HG02588 (cell line): Measurements from ENCODE around the gene ABT1.

ENCODE experiments used
- ATAC-seq: cut with Tn5 transposase; IDR thresholded peaks from one replicate; pipeline ENCODE4 v1.9.1; 2021; ENCODE audit warnings: mild to moderate bottlenecking, moderate library complexity; ENCODE audit not compliant: unreplicated experiment

ABT1 gene

DNA sequence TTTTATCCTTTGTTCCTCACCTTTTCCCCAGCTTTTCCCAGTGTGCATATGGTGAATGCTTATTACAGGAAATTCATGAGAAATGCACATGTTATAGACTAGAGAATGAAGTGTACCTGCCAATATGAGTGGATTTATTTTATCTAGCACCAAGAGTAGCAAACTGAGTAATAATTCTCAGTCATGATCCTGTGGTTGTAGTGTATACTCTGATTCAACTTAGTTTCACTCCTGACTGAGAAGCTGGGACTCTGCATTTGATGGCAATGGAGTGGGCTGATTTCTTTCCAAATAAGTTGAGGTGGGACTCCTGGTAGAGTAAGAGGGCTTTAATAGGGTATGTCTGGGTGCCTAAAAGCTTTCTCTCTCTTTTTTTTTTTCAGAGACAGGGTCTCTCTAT lies 4.0 kb downstream of the ABT1 start:
- ATAC-seq = no peak

DNA sequence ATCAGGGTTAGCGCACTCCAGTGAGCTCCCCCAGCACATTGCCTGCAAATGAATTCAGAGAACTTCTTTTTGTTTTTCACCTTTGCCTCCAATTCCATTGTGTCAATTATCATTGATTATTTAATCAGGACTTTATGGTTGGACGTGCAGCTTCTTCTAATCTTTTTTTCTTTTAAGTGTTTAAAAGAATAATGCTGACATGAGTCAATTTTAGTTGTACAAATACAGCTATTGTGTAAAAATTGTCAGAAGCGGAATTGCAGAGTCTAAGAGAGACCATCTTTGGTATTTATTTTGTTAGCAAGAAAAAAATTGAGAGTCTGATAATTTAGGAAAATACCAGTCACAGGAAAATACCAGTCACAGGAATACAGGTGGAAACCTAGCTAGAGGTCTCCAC lies 5.5 kb downstream of the ABT1 start:
- ATAC-seq = no peak

DNA sequence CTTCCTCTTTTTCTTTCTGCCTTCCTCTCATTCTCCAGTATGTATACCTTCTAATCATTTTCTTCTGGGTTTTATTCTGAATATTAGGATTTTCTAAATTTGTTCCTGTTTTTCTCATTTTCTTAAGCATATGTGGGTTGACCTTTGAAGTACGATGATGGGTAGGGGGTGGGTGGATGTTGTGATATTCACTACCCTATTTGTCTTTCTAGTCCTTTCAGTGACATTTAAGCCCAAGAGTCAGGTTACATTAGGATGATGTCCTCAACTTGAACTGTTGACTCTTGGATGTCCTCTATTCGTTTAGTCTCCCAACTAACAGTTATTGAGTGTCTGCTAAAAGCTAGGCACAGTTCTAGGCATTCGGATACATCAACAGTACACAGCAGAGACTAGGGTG lies 7.3 kb downstream of the ABT1 start:
- ATAC-seq = no peak

DNA sequence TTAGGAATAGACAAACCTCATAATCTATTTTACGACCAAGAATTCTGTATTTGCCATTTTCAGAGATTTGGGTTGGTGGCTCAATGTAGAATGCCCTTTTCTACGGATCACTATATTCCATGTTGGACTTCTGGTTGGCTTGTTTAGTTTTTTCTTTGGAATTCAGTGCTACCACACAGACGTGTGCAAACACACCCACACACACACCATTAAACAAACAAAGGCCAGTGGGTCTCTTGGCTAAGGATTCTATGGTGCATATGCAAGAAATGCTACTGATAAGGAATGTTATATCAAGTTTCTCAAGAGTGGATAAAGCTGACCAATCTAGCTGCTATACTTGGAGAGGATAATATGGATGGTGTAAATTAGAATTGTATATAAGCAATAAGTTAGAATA lies 8.0 kb downstream of the ABT1 start:
- no peak for ATAC-seq

DNA sequence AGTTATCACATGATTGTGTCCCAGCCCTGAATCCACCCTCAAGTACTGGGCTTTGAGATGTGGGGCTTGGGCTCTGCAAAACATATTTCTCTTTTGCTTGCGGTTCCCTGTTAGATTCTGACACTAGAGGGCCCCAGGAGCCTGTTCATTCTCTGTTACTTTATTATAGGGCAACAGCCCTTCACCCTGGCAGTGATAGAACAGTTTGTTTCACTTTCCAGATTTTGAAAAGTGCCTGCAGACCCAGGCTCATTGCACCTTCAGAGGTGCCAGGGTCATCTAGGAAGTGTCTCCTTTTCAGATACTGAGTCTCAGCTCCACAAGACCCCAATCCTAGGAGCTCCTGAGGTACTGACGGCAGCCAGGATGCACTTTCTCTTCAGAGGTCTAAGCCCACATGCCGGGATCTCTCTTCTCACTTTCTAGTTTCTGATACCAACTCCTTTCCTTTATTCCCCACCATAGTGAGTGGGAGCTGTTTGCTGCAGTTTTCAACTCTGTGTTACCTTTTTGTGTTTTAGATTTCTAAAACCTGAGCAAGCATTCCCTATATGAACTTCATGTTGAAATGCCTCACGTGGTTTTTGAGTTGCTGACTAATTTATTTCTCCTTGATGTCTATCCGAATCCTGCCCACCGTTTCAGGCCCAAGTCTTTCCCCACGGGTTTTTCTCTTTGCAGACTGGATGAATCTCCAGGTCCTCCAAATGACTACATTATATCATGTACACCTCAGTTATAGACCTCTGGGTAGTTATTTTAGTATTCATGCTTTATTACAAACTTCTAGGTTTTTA lies 10.9 kb downstream of the ABT1 start:
- no peak for ATAC-seq

DNA sequence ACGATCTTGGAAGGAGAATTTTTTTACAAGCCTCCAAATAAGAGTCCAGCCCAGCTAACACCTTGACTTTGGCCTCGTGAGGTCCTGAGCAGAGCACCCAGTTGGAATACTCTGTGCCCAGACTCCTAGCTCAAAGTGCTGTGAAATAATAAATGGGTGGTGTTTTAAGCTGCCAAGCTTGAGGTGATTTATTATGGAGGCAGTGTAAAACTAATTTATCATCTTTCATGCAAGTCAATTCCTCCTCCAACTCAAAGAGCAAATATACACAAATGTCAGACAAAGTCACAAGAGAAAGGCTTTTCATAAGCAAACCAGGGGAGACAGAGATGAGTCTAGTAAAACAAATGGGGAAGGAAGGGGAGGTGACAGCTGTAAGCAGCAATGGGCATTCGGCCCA lies 12.7 kb downstream of the ABT1 start:
- ATAC-seq = no peak

DNA sequence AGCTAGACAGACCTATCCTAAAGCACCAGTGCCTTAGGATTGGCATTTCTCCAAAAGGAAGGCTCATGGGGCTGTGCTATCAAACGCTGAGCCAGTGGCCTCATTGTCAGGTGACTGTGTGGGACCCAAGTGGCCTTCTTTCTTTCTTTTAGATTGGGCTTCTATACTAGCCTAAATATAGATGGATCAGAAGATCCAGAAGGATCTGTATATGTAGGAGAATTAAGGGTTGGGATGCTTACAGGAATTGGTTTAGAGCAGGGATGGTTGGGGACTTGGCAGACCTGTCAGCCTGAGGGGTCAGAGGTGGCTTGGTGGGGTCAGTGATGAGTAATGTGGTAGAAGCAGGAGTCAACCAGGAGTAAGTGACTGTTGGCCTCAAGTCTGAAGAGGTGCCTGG lies 14.8 kb downstream of the ABT1 start:
- ATAC-seq = no peak

DNA sequence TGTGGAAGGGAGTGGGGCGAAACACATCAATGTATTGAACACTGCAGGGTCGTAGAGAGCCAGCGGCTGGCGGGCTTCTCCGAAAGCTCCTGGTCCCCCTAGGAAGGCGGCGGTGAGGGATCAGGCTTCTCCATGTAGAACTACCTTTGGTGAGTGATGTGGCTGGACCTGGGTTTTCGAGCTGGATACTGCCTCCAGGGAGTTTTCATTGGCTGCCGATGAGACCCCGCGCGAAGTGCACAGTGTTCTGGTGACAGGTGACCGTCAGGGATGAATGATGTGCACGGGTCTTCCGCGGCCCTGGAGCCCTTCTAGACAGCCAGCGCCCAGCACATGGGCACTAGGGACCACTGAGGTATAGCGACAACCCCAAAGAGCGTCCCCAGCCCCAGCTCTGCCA lies 16.4 kb downstream of the ABT1 start:
- ATAC-seq = no peak

DNA sequence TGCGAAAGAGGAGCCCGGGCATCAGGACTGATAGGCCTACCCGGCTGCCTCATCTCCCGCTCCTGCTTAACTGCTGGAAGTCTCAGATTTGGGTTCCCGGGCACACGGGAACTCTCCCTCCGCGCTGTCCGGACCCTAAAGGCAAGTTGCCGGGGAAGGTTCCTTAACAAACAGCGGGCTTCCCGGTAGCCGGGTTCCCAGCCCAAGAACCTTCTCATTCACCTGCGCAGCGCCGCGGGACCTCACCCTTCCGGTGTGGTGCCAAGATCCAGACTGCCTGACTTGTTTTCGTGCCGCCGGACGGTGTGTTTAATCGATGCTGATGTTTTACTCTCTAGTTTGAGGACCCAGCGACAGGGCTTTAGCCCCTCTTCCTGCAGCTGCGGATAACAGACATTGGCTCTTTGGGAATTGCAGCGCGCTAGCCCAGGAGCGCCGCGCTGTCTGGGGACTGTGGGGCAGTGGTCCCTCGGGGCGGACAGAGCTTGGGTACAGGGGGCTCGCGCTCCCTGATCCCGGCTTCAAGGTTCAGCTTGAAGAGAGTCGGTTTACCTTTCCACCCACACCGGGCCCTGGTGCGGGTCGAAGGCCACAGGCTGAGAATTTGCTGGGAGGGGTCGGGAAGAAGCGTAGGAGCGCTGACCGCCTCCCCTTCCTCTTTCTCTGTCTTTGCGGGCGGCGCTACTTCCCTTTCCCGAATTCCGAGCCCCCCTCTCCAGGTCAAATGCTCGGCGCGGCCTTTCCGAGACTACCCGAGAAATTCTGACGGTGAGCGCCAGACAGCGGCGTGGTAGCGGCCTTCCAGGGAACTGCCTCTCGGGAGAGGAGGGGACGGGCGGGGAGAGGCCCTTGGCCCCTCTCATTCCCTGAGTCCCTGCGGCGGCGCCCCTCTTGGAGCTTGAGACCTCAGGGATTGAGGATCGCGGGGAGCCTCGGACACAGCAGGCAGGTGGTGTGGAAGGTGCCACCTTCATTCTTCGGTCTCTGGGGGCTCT lies 17.2 kb downstream of the ABT1 start:
- no peak for ATAC-seq

DNA sequence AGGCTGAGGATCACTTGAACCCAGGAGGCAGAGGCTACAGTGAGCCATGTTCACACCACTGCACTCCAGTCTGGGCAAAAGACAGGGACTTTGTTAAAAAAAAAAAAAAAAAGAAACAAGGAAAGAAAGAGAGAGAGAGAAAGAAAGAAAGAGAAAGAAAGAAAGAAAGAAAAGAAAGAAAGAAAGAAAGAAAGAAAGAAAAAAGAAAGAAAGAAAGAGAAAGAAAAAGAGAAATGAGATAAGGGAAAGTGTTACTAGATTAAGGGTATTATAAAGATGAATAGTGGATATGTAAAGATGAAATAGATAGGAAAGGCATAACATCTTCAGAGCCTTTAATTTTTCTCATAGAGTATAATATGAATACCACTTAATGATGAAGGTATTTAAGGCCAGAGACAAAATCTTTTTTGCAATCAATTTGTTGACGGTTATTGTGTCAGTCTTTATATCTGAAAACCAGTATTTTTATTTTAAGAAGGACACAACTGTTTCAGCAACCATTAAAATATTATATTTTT lies 26.6 kb downstream of the ABT1 start:
- no peak for ATAC-seq

DNA sequence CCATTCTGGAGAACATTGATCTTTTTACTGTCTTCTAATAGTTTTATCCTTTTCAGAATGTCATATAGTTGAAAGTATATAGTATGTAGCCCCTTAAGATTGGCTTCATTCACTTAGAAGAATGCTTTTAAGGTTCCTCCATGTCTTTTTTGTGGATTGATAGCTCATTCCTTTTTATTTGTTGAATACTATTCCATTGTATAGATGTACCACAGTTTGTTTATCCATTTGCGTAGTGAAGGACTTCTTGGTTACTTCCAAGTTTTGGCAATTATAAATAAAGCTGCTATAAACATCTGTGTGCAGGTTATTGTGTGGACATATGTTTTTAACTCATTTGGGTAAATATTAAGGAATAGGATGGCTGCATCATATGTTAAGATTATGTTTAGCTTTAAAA lies 27.8 kb downstream of the ABT1 start:
- no peak for ATAC-seq

DNA sequence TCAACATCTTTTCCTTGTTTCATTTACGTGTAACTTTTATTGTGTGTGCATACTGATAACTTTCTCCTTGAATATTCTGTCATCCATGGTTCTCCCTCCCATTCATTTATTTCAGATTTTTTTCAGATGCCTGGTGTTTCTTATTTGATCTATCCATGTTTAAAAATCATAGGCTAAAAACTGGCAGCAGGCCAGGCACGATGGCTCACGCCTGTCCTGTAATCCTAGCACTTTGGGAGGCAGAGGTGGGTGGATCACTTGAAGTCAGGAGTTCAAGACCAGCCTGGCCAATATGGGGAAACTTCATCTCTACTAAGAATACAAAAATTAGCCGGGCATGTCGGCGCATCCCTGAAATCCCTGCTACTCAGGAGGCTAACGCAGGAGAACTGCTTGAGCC lies 31.1 kb downstream of the ABT1 start:
- ATAC-seq = no peak

DNA sequence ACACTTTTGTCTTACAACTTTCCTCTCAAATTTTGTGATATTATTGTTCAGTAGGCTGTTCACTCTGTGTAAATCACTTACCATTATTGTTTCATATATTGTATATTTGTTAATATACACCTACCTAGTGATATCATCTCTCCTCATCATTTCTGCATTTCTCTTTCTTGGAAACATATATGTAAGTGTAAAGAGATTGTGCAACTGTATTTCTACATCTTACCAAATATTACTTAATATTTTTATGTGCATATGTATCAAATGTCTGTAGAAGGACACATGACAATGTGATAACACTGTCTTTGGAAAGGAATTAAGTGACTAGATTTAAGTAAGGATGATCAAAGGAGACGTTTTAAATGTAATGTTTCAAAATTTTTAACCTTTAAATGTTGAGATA lies 32.6 kb downstream of the ABT1 start:
- no peak for ATAC-seq

DNA sequence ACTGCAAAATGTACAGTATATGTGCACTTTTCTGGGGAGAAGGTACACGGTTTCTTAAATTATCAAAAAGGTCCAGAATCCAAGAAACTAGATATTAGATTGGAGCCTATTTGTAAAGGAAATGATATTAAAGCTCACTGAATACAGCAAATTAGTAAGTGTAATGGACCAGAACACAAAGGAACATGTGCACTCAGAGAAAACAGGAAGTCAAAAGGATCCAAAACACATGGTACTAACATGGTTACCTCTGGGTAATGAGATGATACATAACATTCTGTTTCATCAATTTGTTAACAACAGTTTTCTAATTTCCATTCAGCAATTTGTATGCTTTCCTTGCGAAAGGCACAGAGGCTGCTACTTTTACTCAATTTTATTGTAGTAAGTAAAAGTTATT lies 44.1 kb downstream of the ABT1 start:
- no peak for ATAC-seq

DNA sequence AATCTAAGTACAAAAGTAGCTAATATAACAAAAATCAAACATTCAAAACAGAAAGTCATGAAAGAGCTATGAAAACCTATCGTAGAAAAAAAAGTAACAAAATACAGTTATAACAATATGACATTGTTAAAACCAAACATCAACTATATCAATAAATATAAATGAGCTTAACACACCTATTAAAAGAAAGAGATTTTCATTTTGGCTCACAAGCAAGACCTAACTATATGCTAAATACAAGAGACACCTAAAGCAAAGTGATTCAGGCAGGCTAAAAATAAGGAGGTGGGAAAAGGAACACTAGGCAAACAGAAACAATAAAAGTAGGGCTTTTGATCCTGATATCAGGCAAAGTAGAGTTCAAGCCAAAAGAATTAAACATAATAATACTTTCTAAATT lies 49.3 kb downstream of the ABT1 start:
- ATAC-seq = no peak
